ENCODE data around the gene DERL2. TPM values are rescaled to one million over a fixed set of nuclear protein-coding genes. Genes with fewer than 3 reads are reported as not detected.

The DERL2 gene
- total and polyA plus RNA-seq, 2 experiments from 2014 or later: 65.0 to 113 TPM

DNA sequence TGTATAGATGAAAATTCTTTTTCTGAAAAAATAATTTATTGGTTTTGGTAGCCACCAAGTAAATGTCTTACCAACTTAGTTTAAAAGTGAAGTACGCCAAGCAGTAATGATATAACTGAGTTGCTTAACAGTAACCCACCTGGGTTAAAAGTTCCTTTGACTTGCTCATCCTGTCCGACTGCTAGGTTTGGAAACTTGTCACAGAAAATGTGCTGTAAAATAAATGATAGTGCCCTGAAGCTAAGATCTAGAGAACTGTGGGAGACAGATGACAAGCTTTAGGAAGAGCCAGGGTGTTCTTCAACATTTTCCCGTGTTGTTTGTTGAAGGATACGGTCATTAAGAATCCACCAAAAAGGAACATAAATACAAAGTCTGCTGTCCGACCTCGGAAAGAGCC, 5.0 kb downstream of the DERL2 start (continued):
- TF ChIP-seq, protein P1, sequence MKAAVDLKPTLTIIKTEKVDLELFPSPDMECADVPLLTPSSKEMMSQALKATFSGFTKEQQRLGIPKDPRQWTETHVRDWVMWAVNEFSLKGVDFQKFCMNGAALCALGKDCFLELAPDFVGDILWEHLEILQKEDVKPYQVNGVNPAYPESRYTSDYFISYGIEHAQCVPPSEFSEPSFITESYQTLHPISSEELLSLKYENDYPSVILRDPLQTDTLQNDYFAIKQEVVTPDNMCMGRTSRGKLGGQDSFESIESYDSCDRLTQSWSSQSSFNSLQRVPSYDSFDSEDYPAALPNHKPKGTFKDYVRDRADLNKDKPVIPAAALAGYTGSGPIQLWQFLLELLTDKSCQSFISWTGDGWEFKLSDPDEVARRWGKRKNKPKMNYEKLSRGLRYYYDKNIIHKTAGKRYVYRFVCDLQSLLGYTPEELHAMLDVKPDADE (IDR thresholded peaks at IDR 0.05): no peak
- no peak for TF ChIP-seq CREB1 (CRISPR knock-in tag; IDR thresholded peaks at IDR 0.05; ENCODE audit: low read depth)
- TF ChIP-seq EZH2 (IDR thresholded peaks at IDR 0.05; ENCODE audit: low read depth, unreplicated experiment): no peak
- TF ChIP-seq, protein P2, sequence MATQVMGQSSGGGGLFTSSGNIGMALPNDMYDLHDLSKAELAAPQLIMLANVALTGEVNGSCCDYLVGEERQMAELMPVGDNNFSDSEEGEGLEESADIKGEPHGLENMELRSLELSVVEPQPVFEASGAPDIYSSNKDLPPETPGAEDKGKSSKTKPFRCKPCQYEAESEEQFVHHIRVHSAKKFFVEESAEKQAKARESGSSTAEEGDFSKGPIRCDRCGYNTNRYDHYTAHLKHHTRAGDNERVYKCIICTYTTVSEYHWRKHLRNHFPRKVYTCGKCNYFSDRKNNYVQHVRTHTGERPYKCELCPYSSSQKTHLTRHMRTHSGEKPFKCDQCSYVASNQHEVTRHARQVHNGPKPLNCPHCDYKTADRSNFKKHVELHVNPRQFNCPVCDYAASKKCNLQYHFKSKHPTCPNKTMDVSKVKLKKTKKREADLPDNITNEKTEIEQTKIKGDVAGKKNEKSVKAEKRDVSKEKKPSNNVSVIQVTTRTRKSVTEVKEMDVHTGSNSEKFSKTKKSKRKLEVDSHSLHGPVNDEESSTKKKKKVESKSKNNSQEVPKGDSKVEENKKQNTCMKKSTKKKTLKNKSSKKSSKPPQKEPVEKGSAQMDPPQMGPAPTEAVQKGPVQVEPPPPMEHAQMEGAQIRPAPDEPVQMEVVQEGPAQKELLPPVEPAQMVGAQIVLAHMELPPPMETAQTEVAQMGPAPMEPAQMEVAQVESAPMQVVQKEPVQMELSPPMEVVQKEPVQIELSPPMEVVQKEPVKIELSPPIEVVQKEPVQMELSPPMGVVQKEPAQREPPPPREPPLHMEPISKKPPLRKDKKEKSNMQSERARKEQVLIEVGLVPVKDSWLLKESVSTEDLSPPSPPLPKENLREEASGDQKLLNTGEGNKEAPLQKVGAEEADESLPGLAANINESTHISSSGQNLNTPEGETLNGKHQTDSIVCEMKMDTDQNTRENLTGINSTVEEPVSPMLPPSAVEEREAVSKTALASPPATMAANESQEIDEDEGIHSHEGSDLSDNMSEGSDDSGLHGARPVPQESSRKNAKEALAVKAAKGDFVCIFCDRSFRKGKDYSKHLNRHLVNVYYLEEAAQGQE (IDR thresholded peaks at IDR 0.05; ENCODE audit: unreplicated experiment): no peak
- no peak for TF ChIP-seq NANOG (IDR thresholded peaks at IDR 0.05; ENCODE audit: borderline replicate concordance)

DNA sequence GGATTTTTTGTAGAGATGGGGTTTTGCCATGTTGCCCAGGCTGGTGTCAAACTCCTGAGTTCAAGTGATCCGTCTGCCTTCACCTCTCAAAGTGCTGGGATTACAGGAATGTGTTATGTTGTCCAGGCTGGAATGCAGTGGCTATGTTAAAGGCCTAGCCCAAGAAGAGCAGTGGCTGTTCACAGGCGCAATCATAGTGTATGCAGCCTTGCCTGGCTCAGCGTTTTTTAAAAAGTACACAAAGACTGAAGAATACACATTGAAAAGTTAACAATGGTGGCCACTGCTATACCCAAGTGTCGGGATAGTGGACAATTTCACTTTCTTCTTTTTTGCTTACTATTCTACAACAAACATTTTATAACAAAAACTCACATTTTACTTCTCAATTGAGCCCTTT, 7.0 kb downstream of the DERL2 start:
- DNase-seq (ENCODE audit: low spot score) (no peak), ATAC-seq (no peak)
- H3K27me3 Mint-ChIP-seq (ENCODE audit: insufficient read depth, low read depth, poor library complexity): no peaks in the 10 kb centered on the region
- Histone ChIP-seq H3K9me2 (ENCODE audit: insufficient read depth) (no peaks in the 10 kb centered on the region), H3K27me3 (ENCODE audit: insufficient read depth) (no peaks in the 10 kb centered on the region), H3K4me3 (no peak overlapping the region), H3K4me2 (no peak overlapping the region), H2AFZ (no peak overlapping the region), H4K20me1 (replicated peaks; ENCODE audit: insufficient read depth) (peaks cover 8% of the 10 kb centered on the region), H3K79me2 (replicated peaks; ENCODE audit: insufficient read depth) (peaks cover 62% of the 10 kb centered on the region), H3K27ac (ENCODE audit: low read depth) (no peak overlapping the region), H3K36me3 (ENCODE audit: insufficient read depth) (peaks cover 43% of the 10 kb centered on the region), H3F3A (replicated peaks; ENCODE audit: low read depth) (no peaks in the 10 kb centered on the region), H3K4me1 (ENCODE audit: insufficient read depth) (no peaks in the 10 kb centered on the region)
- no peak overlapping the region for H3K4me3 Mint-ChIP-seq
- no peak overlapping the region for H3K27ac Mint-ChIP-seq
- H3K4me1 Mint-ChIP-seq: no peaks in the 10 kb centered on the region
- H3K9me3 Mint-ChIP-seq: no peaks in the 10 kb centered on the region
- H3K36me3 Mint-ChIP-seq (ENCODE audit: low read depth): peaks cover 83% of the 10 kb centered on the region
- TF ChIP-seq, protein P3, sequence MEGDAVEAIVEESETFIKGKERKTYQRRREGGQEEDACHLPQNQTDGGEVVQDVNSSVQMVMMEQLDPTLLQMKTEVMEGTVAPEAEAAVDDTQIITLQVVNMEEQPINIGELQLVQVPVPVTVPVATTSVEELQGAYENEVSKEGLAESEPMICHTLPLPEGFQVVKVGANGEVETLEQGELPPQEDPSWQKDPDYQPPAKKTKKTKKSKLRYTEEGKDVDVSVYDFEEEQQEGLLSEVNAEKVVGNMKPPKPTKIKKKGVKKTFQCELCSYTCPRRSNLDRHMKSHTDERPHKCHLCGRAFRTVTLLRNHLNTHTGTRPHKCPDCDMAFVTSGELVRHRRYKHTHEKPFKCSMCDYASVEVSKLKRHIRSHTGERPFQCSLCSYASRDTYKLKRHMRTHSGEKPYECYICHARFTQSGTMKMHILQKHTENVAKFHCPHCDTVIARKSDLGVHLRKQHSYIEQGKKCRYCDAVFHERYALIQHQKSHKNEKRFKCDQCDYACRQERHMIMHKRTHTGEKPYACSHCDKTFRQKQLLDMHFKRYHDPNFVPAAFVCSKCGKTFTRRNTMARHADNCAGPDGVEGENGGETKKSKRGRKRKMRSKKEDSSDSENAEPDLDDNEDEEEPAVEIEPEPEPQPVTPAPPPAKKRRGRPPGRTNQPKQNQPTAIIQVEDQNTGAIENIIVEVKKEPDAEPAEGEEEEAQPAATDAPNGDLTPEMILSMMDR (conservative IDR thresholded peaks at IDR 0.05; ENCODE audit: low read depth in 2 of 2): no peak
- TF ChIP-seq, protein P1 (IDR thresholded peaks at IDR 0.05): no peak
- no peak for TF ChIP-seq EZH2 (IDR thresholded peaks at IDR 0.05; ENCODE audit: low read depth, unreplicated experiment)
- TF ChIP-seq, protein P2 (IDR thresholded peaks at IDR 0.05; ENCODE audit: unreplicated experiment): no peak
- TF ChIP-seq ZNF331 (CRISPR knock-in tag; IDR thresholded peaks at IDR 0.05; ENCODE audit: low read depth): no peak
- TF ChIP-seq JUNB (IDR thresholded peaks at IDR 0.05; ENCODE audit: unreplicated experiment): no peak
- TF ChIP-seq CREB1 (CRISPR knock-in tag; IDR thresholded peaks at IDR 0.05; ENCODE audit: low read depth): no peak

Data from GM23338 (cell line).